Body of pancreas (tissue), 4 donors: Measurements from ENCODE around the gene SAMD8. TPM values are rescaled to one million over a fixed set of nuclear protein-coding genes. Genes with fewer than 3 reads are reported as not detected.

Experiments used
- ATAC-seq: fragments of 150-250 bp; one replicate; pipeline ENCODE4 v1.9.1; 2016
- DNase-seq, 4 donors: peaks; one replicate each; pipeline ENCODE4 v3.0.0-alpha.2; 2019
- H3K27ac ChIP-seq, 4 donors: fragments of 200-600 bp; sonication (generic); 1 replicate in 3 of 4; 2 replicates in 1 of 4; pipeline versions ENCODE4 v1.5.1 to v1.6.1; 2016 to 2019; ENCODE audit warnings: mild to moderate bottlenecking in 1 of 4, mixed read lengths in 1 of 4, moderate library complexity in 1 of 4
- H3K27me3 ChIP-seq, 2 donors: fragments of 200-600 bp; sonication (generic); one replicate each; pipeline ENCODE4 v1.6.0; 2016; ENCODE audit warnings: mild to moderate bottlenecking in 1 of 2
- H3K36me3 ChIP-seq, 2 donors: fragments of 200-600 bp; sonication (generic); replicated peaks in 1 of 2; 2 replicates each; pipeline ENCODE4 v1.5.1; 2016; ENCODE audit warnings: low read depth in 2 of 2; ENCODE audit not compliant: insufficient read depth in 1 of 2
- H3K4me1 ChIP-seq: fragments of 200-600 bp; sonication (generic); one replicate; pipeline ENCODE4 v1.6.0; 2016
- H3K4me3 ChIP-seq, 2 donors: fragments of 200-600 bp; sonication (generic); 1 replicate in 1 of 2; 2 replicates in 1 of 2; pipeline ENCODE4 v1.5.1; 2016 to 2019
- H3K9me3 ChIP-seq, 3 donors: fragments of 200-600 bp; sonication (generic); 1 replicate in 2 of 3; 2 replicates in 1 of 3; pipeline ENCODE4 v1.5.1; 2016
- CTCF ChIP-seq, 7 experiments: fragments of 450-650 bp in 4 of 7; fragments of 200-600 bp in 3 of 7; sonication (generic) in 3 of 7; IDR thresholded peaks; one replicate each; pipeline ENCODE4 v1.5.1; 2016 to 2019; ENCODE audit warnings: antibody characterized with exemption in 7 of 7
- POLR2A ChIP-seq, 3 donors: fragments of 450-650 bp; IDR thresholded peaks; one replicate each; pipeline ENCODE4 v1.6.1; 2016; ENCODE audit warnings: antibody characterized with exemption in 3 of 3, mild to moderate bottlenecking in 2 of 3
- WGBS, 2 donors: methylation state at CpG; one replicate each; pipeline ENCODE4 v1.1.5; 2017; 5-methylcytosine and 5-hydroxymethylcytosine counted together
- intact Hi-C: fragments of 100-400 bp; cut with DNase I; formaldehyde crosslinking; loops from one replicate; pipeline ENCODE4 v1.15.1; 2023
- total RNA-seq, 2 donors: library from RNA; depleted of rRNA; stranded (reverse); fragments of >200 nt; gene quantifications; one replicate each; pipeline ENCODE4 v1.1.0, GENCODE V29; 2016

SAMD8 gene
- total RNA-seq, 2 donors from 2014 or later: 16.1 to 18.5 TPM

DNA sequence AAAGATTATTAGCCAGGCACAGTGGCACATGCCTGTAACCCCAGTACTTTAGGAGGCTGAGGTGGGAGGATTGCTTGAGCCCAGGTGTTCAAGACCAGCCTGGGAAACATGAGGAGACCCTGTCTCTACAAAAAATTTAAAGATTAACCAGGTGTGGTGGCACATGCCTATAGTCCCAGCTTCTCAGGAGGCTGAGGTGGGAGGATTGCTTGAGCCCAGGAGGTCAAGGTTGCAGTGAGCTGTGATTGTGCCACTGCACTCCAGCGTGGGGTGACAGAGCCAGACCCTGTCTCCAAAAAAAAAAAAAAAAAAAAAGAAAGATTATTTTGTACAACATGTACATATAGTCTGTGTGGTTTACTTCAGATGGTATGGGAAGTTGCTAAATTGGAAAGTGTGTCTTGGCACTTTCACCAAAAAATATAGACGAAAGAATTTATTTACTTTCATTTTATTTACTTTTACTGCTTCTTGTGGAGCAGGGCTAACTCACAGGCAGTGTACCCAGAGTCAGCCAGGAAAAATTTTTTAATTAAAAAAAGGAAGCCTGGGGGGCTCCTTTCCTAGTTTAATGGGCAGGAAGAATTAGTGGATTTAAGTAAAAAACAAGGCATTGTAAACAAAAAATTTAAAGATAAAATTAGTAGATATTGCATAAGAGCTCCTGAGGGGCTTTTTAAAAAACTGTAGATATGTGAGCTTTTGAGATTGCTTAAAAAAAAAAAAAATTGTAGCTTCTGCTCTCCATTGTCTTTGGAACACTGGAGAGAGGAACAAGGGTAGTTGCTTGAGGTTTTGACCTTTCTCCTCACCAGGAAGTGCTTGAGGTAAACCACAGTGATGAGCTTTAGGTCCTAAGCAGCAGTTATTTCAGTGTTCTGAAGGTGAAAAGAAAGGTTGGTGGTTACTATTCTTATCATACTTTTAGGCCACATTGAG, 54.5 kb downstream of the SAMD8 start:
- Histone ChIP-seq H3K36me3 (no peaks in the 10 kb centered on the region), H3K9me3 (no peaks in the 10 kb centered on the region), H3K27me3 (no peaks in the 10 kb centered on the region), H3K4me1 (peaks cover 12% of the 10 kb centered on the region), H3K27ac (no peak overlapping the region), H3K4me3 (no peak overlapping the region)
- no peak for TF ChIP-seq CTCF (IDR thresholded peaks at IDR 0.05)
- no peak for TF ChIP-seq POLR2A (IDR thresholded peaks at IDR 0.05)
- DNase-seq (no peak), ATAC-seq (no peak)
- intact Hi-C loops: no loop called here
- 30 to 49% methylated on average over 2 of the region's 2 CpGs for WGBS, 2 donors

DNA sequence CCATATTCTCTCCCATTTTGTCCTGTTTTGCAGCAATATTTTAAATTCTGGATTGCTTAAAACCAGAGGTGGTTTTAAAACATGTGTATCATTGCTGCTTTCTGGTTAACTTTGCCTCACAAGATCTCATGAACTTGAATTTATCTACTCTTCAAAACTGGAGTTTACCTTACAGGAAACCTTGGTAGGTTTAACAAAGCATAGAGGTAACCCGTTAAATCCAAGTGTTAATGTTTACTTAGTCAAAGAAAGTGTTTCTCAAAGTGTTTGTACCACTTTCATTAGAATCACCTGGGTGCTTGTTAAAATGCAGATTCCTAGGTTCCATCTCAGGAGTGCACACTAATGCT, 55.1 kb downstream of the SAMD8 start:
- H3K27me3 ChIP-seq: no peaks in the 10 kb centered on the region
- no peaks in the 10 kb centered on the region for H3K36me3 ChIP-seq
- WGBS, 2 donors: 37 to 57% methylated on average over 1 of the region's 1 CpG
- H3K9me3 ChIP-seq: no peaks in the 10 kb centered on the region
- TF ChIP-seq CTCF (IDR thresholded peaks at IDR 0.05): no peak
- no peak for TF ChIP-seq POLR2A (IDR thresholded peaks at IDR 0.05)
- intact Hi-C loops: no loop called here
- DNase-seq: no peak
- H3K4me3 ChIP-seq: no peak overlapping the region
- H3K4me1 ChIP-seq: peaks cover 12% of the 10 kb centered on the region
- no peak for ATAC-seq
- H3K27ac ChIP-seq: no peak overlapping the region

DNA sequence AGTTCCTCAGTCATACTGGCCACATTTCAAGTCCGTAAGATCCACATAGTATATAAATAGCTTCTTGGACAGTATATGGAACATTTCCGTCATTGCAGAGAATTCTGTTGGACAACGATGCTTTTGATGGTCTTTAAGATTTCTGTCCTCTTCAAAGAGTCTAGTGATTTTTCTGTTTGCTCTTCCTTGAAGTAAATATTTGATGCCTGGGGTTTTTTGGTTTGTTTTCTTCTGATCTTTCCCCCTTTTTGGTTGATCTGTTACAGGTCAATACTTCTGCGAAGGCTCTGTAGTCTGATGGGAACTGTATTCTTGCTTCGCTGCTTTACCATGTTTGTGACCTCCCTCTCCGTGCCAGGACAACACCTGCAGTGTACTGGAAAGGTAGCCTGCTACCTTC, 56.8 kb downstream of the SAMD8 start:
- WGBS, 2 donors: 72 to 90% methylated on average over 6 of the region's 6 CpGs
- no peaks in the 10 kb centered on the region for H3K36me3 ChIP-seq
- no peaks in the 10 kb centered on the region for H3K9me3 ChIP-seq
- no peaks in the 10 kb centered on the region for H3K27me3 ChIP-seq
- intact Hi-C loops: no loop called here
- no peak overlapping the region for H3K4me3 ChIP-seq
- DNase-seq (no peak), ATAC-seq (no peak)
- no peak for TF ChIP-seq POLR2A (IDR thresholded peaks at IDR 0.05)
- no peak for TF ChIP-seq CTCF (IDR thresholded peaks at IDR 0.05)
- H3K27ac ChIP-seq: no peak overlapping the region
- H3K4me1 ChIP-seq: peaks cover 12% of the 10 kb centered on the region

DNA sequence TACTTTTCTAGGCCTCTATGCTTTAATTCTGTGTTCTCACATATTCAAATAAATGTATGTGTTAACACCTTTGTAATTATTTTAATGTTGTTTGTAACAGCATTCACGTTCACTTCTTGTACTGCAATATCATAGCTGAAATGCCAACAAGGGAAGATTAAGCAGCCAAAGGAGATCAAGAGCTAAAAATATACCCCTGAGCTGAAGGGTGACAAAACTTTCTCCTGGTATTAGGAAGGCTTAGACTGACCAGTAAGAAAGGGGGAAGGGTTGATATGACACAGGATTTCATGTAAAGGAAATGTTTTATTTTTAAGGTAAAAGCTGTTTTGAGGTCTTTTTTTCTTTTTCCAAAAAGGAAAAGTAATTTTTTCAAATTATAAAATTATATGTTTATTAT, 58.8 kb downstream of the SAMD8 start:
- 74 to 81% methylated on average over 1 of the region's 1 CpG for WGBS, 2 donors

More for the DNA sequence above, 58.8 kb downstream of the SAMD8 start:
- intact Hi-C loops: no loop called here
- Histone ChIP-seq H3K27me3 (no peaks in the 10 kb centered on the region), H3K4me3 (no peak overlapping the region), H3K27ac (no peak overlapping the region), H3K4me1 (peaks cover 12% of the 10 kb centered on the region), H3K36me3 (no peaks in the 10 kb centered on the region), H3K9me3 (no peaks in the 10 kb centered on the region)
- DNase-seq (no peak), ATAC-seq (no peak)
- no peak for TF ChIP-seq POLR2A (IDR thresholded peaks at IDR 0.05)
- TF ChIP-seq CTCF (IDR thresholded peaks at IDR 0.05): no peak
